C1 segment of cervical spinal cord (tissue), 14 donors: Measurements from ENCODE around the gene SNAPC1.
"Not testable (repeated sequence)": the region's sequence is repeated elsewhere in the genome, so short reads cannot be mapped to it uniquely, and the experiment has no call there.

Source experiments
- DNase-seq, 14 donors: peaks; one replicate each; lab custom pipeline; 2025; lab: John Stamatoyannopoulos, UW

SNAPC1 gene

GRCh38 chr14:61761959-61762786, at the start of gene SNAPC1:
SNAPC1 (plus strand) TSS chr14:61762420; CDS start chr14:61762461, 41 bp downstream.
- DNase-seq, result peak; percentile 55 to 96 (median 92)

GRCh38 chr14:61713724-61714437, 48.3 kb upstream of the SNAPC1 start:
- DNase-seq, result no peak

- no peak for DNase-seq
These were observed 45.3 kb upstream of the SNAPC1 start for GRCh38 chr14:61716956-61717355.

- DNase-seq, result no peak
These were observed 44.2 kb upstream of the SNAPC1 start for GRCh38 chr14:61718039-61718438.

- DNase-seq, result no peak
These were observed 42.6 kb upstream of the SNAPC1 start for GRCh38 chr14:61719344-61720293.

GRCh38 chr14:61720294-61720661, 41.9 kb upstream of the SNAPC1 start:
- DNase-seq, result no peak

GRCh38 chr14:61720741-61721140, 41.5 kb upstream of the SNAPC1 start:
- no peak for DNase-seq

- no peak for DNase-seq
These were observed 38.1 kb upstream of the SNAPC1 start for GRCh38 chr14:61724133-61724532.

GRCh38 chr14:61726778-61727658, 35.2 kb upstream of the SNAPC1 start:
- no peak for DNase-seq

- DNase-seq, result peak in 1 of 14 donors; percentile 45
These were observed 31.4 kb upstream of the SNAPC1 start for GRCh38 chr14:61730756-61731373.

- no peak for DNase-seq
These were observed 28.2 kb upstream of the SNAPC1 start for GRCh38 chr14:61733972-61734371.

- no peak for DNase-seq
These were observed 25.5 kb upstream of the SNAPC1 start for GRCh38 chr14:61736751-61737150.

- no peak for DNase-seq
These were observed 24.3 kb upstream of the SNAPC1 start for GRCh38 chr14:61737915-61738314.

GRCh38 chr14:61739133-61739532, 23.1 kb upstream of the SNAPC1 start:
- no peak for DNase-seq

- DNase-seq, result no peak
These were observed 19.8 kb upstream of the SNAPC1 start for GRCh38 chr14:61742371-61742770.

- DNase-seq, result no peak
These were observed 18.0 kb upstream of the SNAPC1 start for GRCh38 chr14:61744238-61744637.

- not testable (repeated sequence) for DNase-seq
These were observed 15.9 kb upstream of the SNAPC1 start for GRCh38 chr14:61746346-61746745.

- no peak for DNase-seq
These were observed 15.3 kb upstream of the SNAPC1 start for GRCh38 chr14:61746881-61747280.

GRCh38 chr14:61747342-61747741, 14.9 kb upstream of the SNAPC1 start:
- no peak for DNase-seq

GRCh38 chr14:61749264-61749663, 13.0 kb upstream of the SNAPC1 start:
- no peak for DNase-seq
